GM12878 (cell line): ENCODE measurements around the gene NELFE.

Experiments used
- CEBPB ChIP-seq, 2 experiments: fragments of 150-350 bp in 1 of 2; IDR thresholded peaks; 2 replicates each; pipeline ENCODE4 v1.6.1; 2012 to 2014; ENCODE audit warnings: low read depth in 2 of 2, low read length in 2 of 2, borderline replicate concordance in 1 of 2, inconsistent platforms in 1 of 2
- CUX1 ChIP-seq: IDR thresholded peaks from 2 replicates; pipeline ENCODE4 v1.6.1; 2012; ENCODE audit warnings: improper control_type of control experiment, low read depth, low read length; ENCODE audit not compliant: insufficient replicate concordance
- ETV6 ChIP-seq, 2 experiments: fragments of 450-650 bp in 1 of 2; IDR thresholded peaks in 1 of 2; conservative IDR thresholded peaks in 1 of 2; 2 replicates each; pipeline ENCODE4 v1.6.1; 2014; ENCODE audit warnings: antibody characterized with exemption in 1 of 2, borderline replicate concordance in 1 of 2, low read depth in 1 of 2, mild to moderate bottlenecking in 1 of 2, moderate library complexity in 1 of 2
- RCOR1 ChIP-seq: conservative IDR thresholded peaks from 2 replicates; pipeline ENCODE4 v1.6.1; 2012; ENCODE audit warnings: low read depth, low read length, improper control_type of control experiment
- TCF3 ChIP-seq: IDR thresholded peaks from 2 replicates; pipeline ENCODE4 v1.6.1; 2012; ENCODE audit warnings: low read depth, mild to moderate bottlenecking, low read length, borderline replicate concordance; ENCODE audit not compliant: insufficient read depth

DNA sequence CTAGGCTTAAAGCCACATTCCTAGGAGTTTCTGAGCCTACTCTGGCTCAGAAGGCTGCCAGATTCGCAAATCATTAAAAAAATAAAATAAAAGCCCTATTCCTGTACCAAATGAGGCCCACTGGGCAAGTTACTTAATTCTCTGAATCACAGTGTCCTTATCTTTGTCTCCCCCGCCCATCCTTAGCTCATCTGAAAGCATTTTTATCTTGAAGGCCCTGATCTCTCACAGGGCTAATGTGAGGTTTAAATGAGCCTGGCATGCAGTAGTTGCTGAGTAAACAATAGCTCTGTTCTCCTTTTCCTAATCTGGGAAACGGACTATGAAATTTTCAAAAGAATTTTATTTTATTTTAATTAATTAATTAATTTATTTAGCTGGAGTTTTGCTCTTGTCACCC lies 54.8 kb downstream of the NELFE start:
- TF ChIP-seq CUX1 (no peak), CEBPB (IDR thresholded peaks at IDR 0.05; ENCODE audit: borderline replicate concordance in 1 of 2, low read depth in 2 of 2, low read length in 2 of 2) (no peak), TCF3 (no peak), RCOR1 (no peak), ETV6 (conservative IDR thresholded peaks at IDR 0.05 in 1 of 2, IDR thresholded peaks at IDR 0.05 in 1 of 2; ENCODE audit: borderline replicate concordance in 1 of 2, low read depth in 1 of 2) (no peak)
